K562 (cell line): ENCODE measurements around the gene TNFSF15. TPM values are rescaled to one million over a fixed set of nuclear protein-coding genes. Genes with fewer than 3 reads are reported as not detected.

ENCODE experiments used
- ATAC-seq: fragments of 200-7000 bp; cut with Tn5 transposase; 3 replicates; pipeline ENCODE4 v1.9.1; 2020; ENCODE audit warnings: moderate library complexity
- BruUV-seq: library from RNA; stranded (reverse); fragments of 400-500 nt; replicated peaks from 2 replicates; lab custom pipeline; 2021; lab: Mats Ljungman, UMichigan
- CTCF ChIA-PET: fragments of 300-600 bp; formaldehyde crosslinking; extraction: SDS; loops from one replicate; lab custom pipeline; 2021; ENCODE audit warnings: low intra/inter-chr PET ratio; lab: Yijun Ruan, JAX
- POLR2A ChIA-PET: fragments of 300-600, 350-650 bp; sonication (Branson Sonifier 250); formaldehyde crosslinking; extraction: SDS; loops from one replicate; lab custom pipeline; 2021; ENCODE audit warnings: antibody characterized with exemption, inconsistent platforms; lab: Yijun Ruan, JAX
- DNase-seq, 4 experiments: peaks; one replicate each; pipeline versions ENCODE4 v3.0.0 to v3.0.0-alpha.2; 2011 to 2018; ENCODE audit warnings: low spot score in 3 of 4, mixed read lengths in 3 of 4; ENCODE audit errors: extremely low read depth in 1 of 4
- FAIRE-seq: peaks from 2 replicates; lab custom pipeline; 2011; peaks lifted over from hg19 to GRCh38; lab: Jason Lieb, UNC
- H2AFZ ChIP-seq: 2 replicates; pipeline ENCODE4 v1.6.0; 2011; ENCODE audit warnings: low read depth, low read length, control low read depth, inconsistent platforms
- H3K27ac ChIP-seq: fragments of 200-600 bp; 3 replicates; pipeline ENCODE4 v1.8.0; 2011; ENCODE audit warnings: low read depth, mild to moderate bottlenecking, control low read depth, inconsistent platforms, low read length, moderate library complexity, mixed read lengths; ENCODE audit errors: extremely low read depth
- H3K27me3 ChIP-seq, 2 experiments: fragments of 300-600 bp in 1 of 2; 2 replicates in 1 of 2; 3 replicates in 1 of 2; pipeline versions ENCODE4 v1.6.0 to v1.8.0; 2011; ENCODE audit warnings: inconsistent platforms in 2 of 2, low read length in 2 of 2, mild to moderate bottlenecking in 1 of 2, mixed read lengths in 1 of 2, moderate library complexity in 1 of 2; ENCODE audit not compliant: control insufficient read depth in 2 of 2, insufficient read depth in 2 of 2
- H3K36me3 ChIP-seq: fragments of 300-600 bp; 3 replicates; pipeline ENCODE4 v1.8.0; 2011; ENCODE audit warnings: mild to moderate bottlenecking, low read length, inconsistent platforms; ENCODE audit not compliant: control insufficient read depth, insufficient read depth
- H3K4me1 ChIP-seq, 2 experiments: fragments of 200-600 bp in 1 of 2; replicated peaks in 1 of 2; 2 replicates in 1 of 2; 3 replicates in 1 of 2; pipeline versions ENCODE4 v1.5.1 to v1.8.0; 2011; ENCODE audit warnings: inconsistent platforms in 2 of 2, low read length in 2 of 2, mild to moderate bottlenecking in 1 of 2, mixed read lengths in 1 of 2, moderate library complexity in 1 of 2; ENCODE audit not compliant: control insufficient read depth in 2 of 2, insufficient read depth in 2 of 2
- H3K4me2 ChIP-seq: 2 replicates; pipeline ENCODE4 v1.6.1; 2011; ENCODE audit warnings: low read length, control low read depth, inconsistent platforms, mixed read lengths; ENCODE audit not compliant: insufficient read depth
- H3K4me3 ChIP-seq: fragments of 200-600 bp; sonication (generic), shearing (Covaris generic); 2 replicates; pipeline ENCODE4 v1.5.1; 2016; ENCODE audit warnings: control low read depth, inconsistent platforms
- H3K79me2 ChIP-seq: fragments of 200-600 bp; 3 replicates; pipeline ENCODE4 v1.8.0; 2011; ENCODE audit warnings: low read length, inconsistent platforms; ENCODE audit not compliant: control insufficient read depth, insufficient read depth
- H3K9ac ChIP-seq, 2 experiments: 2 replicates each; pipeline versions ENCODE4 v1.6.0 to v1.6.1; 2011; ENCODE audit warnings: low read depth in 2 of 2, low read length in 2 of 2, control low read depth in 1 of 2, inconsistent platforms in 1 of 2, mild to moderate bottlenecking in 1 of 2, mixed read lengths in 1 of 2; ENCODE audit not compliant: insufficient read depth in 1 of 2
- H3K9me1 ChIP-seq: one replicate; pipeline ENCODE4 v1.6.0; 2011; ENCODE audit warnings: inconsistent platforms, mild to moderate bottlenecking, low read length, moderate library complexity; ENCODE audit not compliant: control insufficient read depth, insufficient read depth
- H3K9me3 ChIP-seq: replicated peaks from 2 replicates; pipeline ENCODE4 v1.5.1; 2011; ENCODE audit warnings: low read depth, low read length, inconsistent platforms; ENCODE audit not compliant: control insufficient read depth, insufficient read depth
- H4K20me1 ChIP-seq: replicated peaks from 2 replicates; pipeline ENCODE4 v1.6.1; 2011; ENCODE audit warnings: low read length, inconsistent platforms, mixed read lengths; ENCODE audit not compliant: control insufficient read depth, insufficient read depth
- BRCA1 ChIP-seq, 2 experiments: fragments of 450-650 bp in 1 of 2; sonication (generic) in 1 of 2; formaldehyde crosslinking in 1 of 2; IDR thresholded peaks; 2 replicates each; pipeline versions ENCODE4 v1.5.0 to v1.6.1; 2017 to 2020; ENCODE audit warnings: mild to moderate bottlenecking in 1 of 2, missing genetic modification reagents in 1 of 2
- GATAD2B ChIP-seq: fragments of 450-650 bp; IDR thresholded peaks from 2 replicates; pipeline ENCODE4 v1.6.1; 2017; ENCODE audit warnings: mild to moderate bottlenecking, borderline replicate concordance
- NEUROD1 ChIP-seq: fragments of 150-350 bp; IDR thresholded peaks from 2 replicates; pipeline ENCODE4 v1.6.1; 2014; ENCODE audit warnings: borderline replicate concordance, low read length, low read depth; ENCODE audit not compliant: partially characterized antibody
- NR1H2 ChIP-seq: sonication (generic); formaldehyde crosslinking; IDR thresholded peaks from 2 replicates; pipeline ENCODE4 v1.4.0; 2020; ENCODE audit warnings: mild to moderate bottlenecking, missing genetic modification reagents
- NR3C1 ChIP-seq: sonication (generic); formaldehyde crosslinking; IDR thresholded peaks from 2 replicates; pipeline ENCODE4 v1.8.1; 2022; ENCODE audit warnings: missing genetic modification reagents
- PTRF ChIP-seq: fragments of 450-650 bp; IDR thresholded peaks from 2 replicates; pipeline ENCODE4 v1.6.1; 2016; ENCODE audit warnings: mild to moderate bottlenecking, missing genetic modification characterization, missing compliant biosample characterization
- ZNF41 ChIP-seq: fragments of 250-450 bp; sonication (Bioruptor Pico); conservative IDR thresholded peaks from 2 replicates; pipeline ENCODE4 v1.4.0; 2020; ENCODE audit warnings: mild to moderate bottlenecking
- ZNF644 ChIP-seq: fragments of 200-800 bp; sonication (Bioruptor generic); IDR thresholded peaks from 2 replicates; pipeline ENCODE4 v1.6.1; 2016; ENCODE audit warnings: low read depth, missing genetic modification characterization, missing compliant biosample characterization
- WGBS: fragments of 100-300 bp; shearing (Covaris generic); methylation state at CpG from one replicate; pipeline ENCODE4 v1.1.6; 2016; ENCODE audit warnings: low coverage, mixed read lengths; ENCODE audit not compliant: insufficient coverage; ENCODE audit errors: missing lambda C conversion rate; 5-methylcytosine and 5-hydroxymethylcytosine counted together
- in situ Hi-C: fragments of 300-500 bp; cut with MboI; formaldehyde crosslinking; loops from 4 replicates; pipeline ENCODE4 v1.15.0; 2018; ENCODE audit warnings: inconsistent platforms, mixed read lengths
- intact Hi-C: fragments of 100-400 bp; cut with micrococcal nuclease; formaldehyde crosslinking; loops from 2 replicates; pipeline ENCODE4 v1.14.2; 2022
- polyA plus RNA-seq, 8 experiments: library from polyadenylated mRNA; depleted of rRNA in 4 of 8; stranded (reverse) in 5 of 8; unstranded in 3 of 8; fragments of >200 nt; fragmentation: Nextera tagmentation in 2 of 8; fragmentation: Illumina TruSeq in 1 of 8; extraction: Ambion mirVana in 2 of 8; extraction: Trizol in 1 of 8; gene quantifications; 2 replicates each; pipeline versions ENCODE4 v1.2.1 to v1.2.3, GENCODE V29; 2011 to 2014; ENCODE audit warnings: inconsistent platforms in 1 of 8, missing spikeins in 1 of 8
- total RNA-seq, 7 experiments: library from RNA; depleted of rRNA in 6 of 7; stranded (reverse); fragments of >200 nt in 6 of 7; fragmentation: Illumina TruSeq in 2 of 7; extraction: Trizol in 2 of 7; gene quantifications; 2 replicates each; pipeline versions ENCODE4 v1.2.1 to v1.2.3, GENCODE V29; 2011 to 2021; ENCODE audit warnings: low replicate concordance in 1 of 7
- TF ChIP-seq, protein P1 (sequence below): sonication (generic); formaldehyde crosslinking; IDR thresholded peaks from 2 replicates; pipeline ENCODE4 v1.9.0; 2022; ENCODE audit warnings: mild to moderate bottlenecking, missing genetic modification reagents
- TF ChIP-seq, protein P2 (sequence below): fragments of 250-450 bp; sonication (Bioruptor Pico); IDR thresholded peaks from 2 replicates; pipeline ENCODE4 v1.5.0; 2021; ENCODE audit warnings: mild to moderate bottlenecking, borderline replicate concordance

Gene TNFSF15
- total and polyA plus RNA-seq, 9 of the 15 experiments (the other 6 are each of a cell fraction or from before 2014, with no cell fraction given), result not detected

DNA sequence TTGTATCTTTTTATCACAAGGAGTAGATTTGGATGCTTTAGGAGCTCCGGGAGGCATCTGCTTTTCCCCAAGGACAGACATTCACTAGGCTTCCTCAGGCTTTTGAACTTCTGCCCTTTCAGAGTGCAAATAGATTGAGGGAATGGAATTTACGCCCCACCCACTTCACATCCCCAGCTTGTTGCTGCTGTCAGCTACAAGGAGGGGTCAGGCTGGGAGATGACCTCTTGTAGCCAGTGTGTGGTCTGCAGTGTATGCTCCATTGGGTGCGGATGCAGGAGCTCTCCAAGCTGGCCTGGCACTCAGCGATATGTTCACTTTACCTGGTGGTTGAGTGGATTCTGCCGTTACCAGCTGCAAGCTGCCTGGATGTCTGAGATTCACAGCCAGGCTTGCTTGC lies 6.4 kb downstream of the TNFSF15 start:
- no TSS peak for BruUV-seq
- ChIA-PET CTCF (no interaction called here), POLR2A (no interaction called here)
- Histone ChIP-seq H3K9me1 (no peaks in the 10 kb centered on the region), H3K27me3 (peaks cover 0 to 4% of the 10 kb centered on the region in 2 experiments; a peak in 1 of 5 replicates), H3K4me1 (no peaks in the 10 kb centered on the region), H3K36me3 (no peaks in the 10 kb centered on the region), H3K27ac (no peak overlapping the region), H3K79me2 (no peaks in the 10 kb centered on the region), H2AFZ (no peak overlapping the region), H3K9ac (no peak overlapping the region), H3K9me3 (no peaks in the 10 kb centered on the region), H3K4me2 (no peak overlapping the region), H3K4me3 (no peak overlapping the region), H4K20me1 (no peaks in the 10 kb centered on the region)
- no peak for ATAC-seq
- DNase-seq, result no peak
- no peak for TF ChIP-seq NEUROD1
- in situ Hi-C loops (no loop called here), intact Hi-C loops (no loop called here)
- 3% methylated on average over 5 of the region's 5 CpGs for WGBS
- FAIRE-seq, result no peak

GRCh38 chr9:114798780-114799427 lies 6.9 kb downstream of the TNFSF15 start:
- in situ Hi-C loops (no loop called here), intact Hi-C loops (no loop called here)
- H3K4me2 ChIP-seq, result no peak overlapping the region
- no peak for DNase-seq
- no peak overlapping the region for H3K4me3 ChIP-seq
- BruUV-seq, result no TSS peak
- CTCF ChIA-PET, result no interaction called here
- H2AFZ ChIP-seq, result no peak overlapping the region
- ATAC-seq, result no peak
- H3K27me3 ChIP-seq, result peaks cover 0 to 4% of the 10 kb centered on the region in 2 experiments; a peak in 1 of 5 replicates
- H3K79me2 ChIP-seq, result no peaks in the 10 kb centered on the region
- no peak overlapping the region for H3K27ac ChIP-seq
- POLR2A ChIA-PET, result no interaction called here
- H4K20me1 ChIP-seq, result no peaks in the 10 kb centered on the region
- H3K4me1 ChIP-seq, result no peaks in the 10 kb centered on the region
- FAIRE-seq, result no peak
- H3K9me1 ChIP-seq, result no peaks in the 10 kb centered on the region
- no peaks in the 10 kb centered on the region for H3K9me3 ChIP-seq
- no peak overlapping the region for H3K9ac ChIP-seq
- H3K36me3 ChIP-seq, result no peaks in the 10 kb centered on the region
- WGBS, result 3% methylated on average over 2 of the region's 2 CpGs
- TF ChIP-seq NR3C1 (CRISPR knock-in tag) (no peak), BRCA1 (IDR thresholded peaks at IDR 0.05) (no peak), BRCA1 (CRISPR knock-in tag; IDR thresholded peaks at IDR 0.05) (no peak), GATAD2B (no peak), NR1H2 (CRISPR knock-in tag) (no peak), ZNF644 (tag) (no peak), PTRF (tag) (no peak), ZNF41 (no peak)
- TF ChIP-seq, protein P1, sequence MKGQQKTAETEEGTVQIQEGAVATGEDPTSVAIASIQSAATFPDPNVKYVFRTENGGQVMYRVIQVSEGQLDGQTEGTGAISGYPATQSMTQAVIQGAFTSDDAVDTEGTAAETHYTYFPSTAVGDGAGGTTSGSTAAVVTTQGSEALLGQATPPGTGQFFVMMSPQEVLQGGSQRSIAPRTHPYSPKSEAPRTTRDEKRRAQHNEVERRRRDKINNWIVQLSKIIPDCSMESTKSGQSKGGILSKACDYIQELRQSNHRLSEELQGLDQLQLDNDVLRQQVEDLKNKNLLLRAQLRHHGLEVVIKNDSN (CRISPR knock-in tag), result no peak
- TF ChIP-seq, protein P2, sequence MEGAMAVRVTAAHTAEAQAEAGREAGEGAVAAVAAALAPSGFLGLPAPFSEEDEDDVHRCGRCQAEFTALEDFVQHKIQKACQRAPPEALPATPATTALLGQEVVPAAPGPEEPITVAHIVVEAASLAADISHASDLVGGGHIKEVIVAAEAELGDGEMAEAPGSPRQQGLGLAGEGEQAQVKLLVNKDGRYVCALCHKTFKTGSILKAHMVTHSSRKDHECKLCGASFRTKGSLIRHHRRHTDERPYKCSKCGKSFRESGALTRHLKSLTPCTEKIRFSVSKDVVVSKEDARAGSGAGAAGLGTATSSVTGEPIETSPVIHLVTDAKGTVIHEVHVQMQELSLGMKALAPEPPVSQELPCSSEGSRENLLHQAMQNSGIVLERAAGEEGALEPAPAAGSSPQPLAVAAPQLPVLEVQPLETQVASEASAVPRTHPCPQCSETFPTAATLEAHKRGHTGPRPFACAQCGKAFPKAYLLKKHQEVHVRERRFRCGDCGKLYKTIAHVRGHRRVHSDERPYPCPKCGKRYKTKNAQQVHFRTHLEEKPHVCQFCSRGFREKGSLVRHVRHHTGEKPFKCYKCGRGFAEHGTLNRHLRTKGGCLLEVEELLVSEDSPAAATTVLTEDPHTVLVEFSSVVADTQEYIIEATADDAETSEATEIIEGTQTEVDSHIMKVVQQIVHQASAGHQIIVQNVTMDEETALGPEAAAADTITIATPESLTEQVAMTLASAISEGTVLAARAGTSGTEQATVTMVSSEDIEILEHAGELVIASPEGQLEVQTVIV (CRISPR knock-in tag), result no peak
